B cell (primary cell): ENCODE measurements around the gene SRP54.

Experiments used
- CTCF ChIP-seq: fragments of 200-600 bp; IDR thresholded peaks from one replicate; pipeline ENCODE4 v1.8.0; 2022; ENCODE audit warnings: antibody characterized with exemption, mild to moderate bottlenecking
- EZH2 ChIP-seq: IDR thresholded peaks from 2 replicates; pipeline ENCODE4 v1.6.1; 2012; ENCODE audit warnings: borderline replicate concordance, low read depth, mild to moderate bottlenecking, moderate library complexity, low read length; ENCODE audit not compliant: insufficient read depth, poor library complexity, severe bottlenecking

- no peak for TF ChIP-seq CTCF
- TF ChIP-seq EZH2 = no peak
Observed at GRCh38 chr14:35028435-35028834, 45.6 kb downstream of the SRP54 start.
